Activated CD4-positive, alpha-beta memory T cell treated with anti-CD3 and anti-CD28 coated beads for 36 hours (primary cell): ENCODE measurements around the gene KLHL22. TPM values are rescaled to one million over a fixed set of nuclear protein-coding genes. Genes with fewer than 3 reads are reported as not detected.
"Not testable (repeated sequence)": the region's sequence is repeated elsewhere in the genome, so short reads cannot be mapped to it uniquely, and the experiment has no call there.

Experiments used
- CTCF ChIA-PET: fragments of 350-600 bp; sonication (Branson Sonifier 250); formaldehyde crosslinking; loops from one replicate; lab custom pipeline; 2021; ENCODE audit warnings: antibody characterized with exemption, inconsistent platforms; lab: Charles Lee
- POLR2A ChIA-PET: fragments of 350-600 bp; sonication (Branson Sonifier 250); formaldehyde crosslinking; loops from one replicate; lab custom pipeline; 2021; ENCODE audit warnings: antibody characterized with exemption; lab: Charles Lee
- DNase-seq: peaks from one replicate; pipeline ENCODE4 v3.0.0-alpha.2; 2020
- H3K27ac Mint-ChIP-seq: one replicate; pipeline ENCODE4 v1.8.0; 2021; ENCODE audit warnings: mixed read lengths
- H3K27me3 Mint-ChIP-seq: one replicate; pipeline ENCODE4 v1.8.0; 2021; ENCODE audit warnings: mixed read lengths
- H3K36me3 Mint-ChIP-seq: one replicate; pipeline ENCODE4 v1.8.0; 2021; ENCODE audit warnings: mixed read lengths
- H3K4me1 Mint-ChIP-seq: one replicate; pipeline ENCODE4 v1.8.0; 2021; ENCODE audit warnings: low read depth, mixed read lengths
- H3K4me3 Mint-ChIP-seq: one replicate; pipeline ENCODE4 v1.8.0; 2021; ENCODE audit warnings: mild to moderate bottlenecking, mixed read lengths
- H3K9me3 Mint-ChIP-seq: one replicate; pipeline ENCODE4 v1.8.0; 2021; ENCODE audit warnings: mixed read lengths
- intact Hi-C: fragments of 100-400 bp; cut with micrococcal nuclease; formaldehyde crosslinking; loops from one replicate; pipeline ENCODE4 v1.15.1; 2023
- total RNA-seq, 2 experiments: library from RNA; stranded (reverse); gene quantifications; one replicate each; pipeline ENCODE4 v1.2.3, GENCODE V29; 2021

Gene KLHL22
- total RNA-seq, 2 experiments from 2014 or later, result 23.3 to 25.5 TPM

DNA sequence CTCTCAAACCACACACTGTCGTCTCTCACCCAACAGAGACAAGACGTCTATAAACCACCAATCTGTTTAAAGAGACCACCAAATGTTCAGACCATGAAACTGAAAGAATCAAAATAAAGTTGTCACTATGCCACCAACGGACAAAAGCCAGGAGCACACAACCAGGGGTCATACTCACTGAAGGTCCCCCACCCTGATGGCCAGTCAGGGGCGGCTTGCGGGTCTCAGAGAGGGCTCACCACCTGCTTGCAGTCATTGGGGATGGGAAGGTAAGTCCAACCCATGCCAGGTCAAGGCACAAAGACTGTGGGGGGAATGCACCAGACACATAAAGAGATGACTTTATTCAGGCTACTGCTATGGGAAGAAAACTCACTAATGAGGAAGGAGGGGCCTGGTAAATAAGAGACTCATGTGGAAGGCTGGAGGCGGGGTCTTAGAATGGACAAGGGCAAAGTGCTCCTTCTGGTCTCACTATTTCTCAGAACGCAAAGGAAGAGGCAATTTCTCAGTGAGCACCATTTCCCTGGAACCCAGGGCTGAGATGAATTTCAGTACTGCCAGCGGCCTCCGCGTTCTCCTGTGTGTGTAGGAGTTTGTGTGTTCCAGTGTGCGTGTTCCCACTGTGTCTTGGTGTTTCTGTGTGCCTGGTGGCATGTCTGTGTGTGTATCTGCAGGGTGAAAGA is 75.3 kb downstream of the KLHL22 start:
- Mint-ChIP-seq H3K4me1 (peaks cover 2% of the 10 kb centered on the region), H3K27me3 (peaks cover 7% of the 10 kb centered on the region), H3K36me3 (no peaks in the 10 kb centered on the region), H3K4me3 (no peak overlapping the region), H3K9me3 (no peaks in the 10 kb centered on the region), H3K27ac (no peak overlapping the region)
- ChIA-PET CTCF (interaction anchor here (3.0 kb wide), 2 partner anchors 14 to 35 kb away, joined by 15 to 92 read pairs; no protein-coding TSS in a partner anchor), POLR2A (no interaction called here)
- no peak for DNase-seq
- intact Hi-C loops, result no loop called here

DNA sequence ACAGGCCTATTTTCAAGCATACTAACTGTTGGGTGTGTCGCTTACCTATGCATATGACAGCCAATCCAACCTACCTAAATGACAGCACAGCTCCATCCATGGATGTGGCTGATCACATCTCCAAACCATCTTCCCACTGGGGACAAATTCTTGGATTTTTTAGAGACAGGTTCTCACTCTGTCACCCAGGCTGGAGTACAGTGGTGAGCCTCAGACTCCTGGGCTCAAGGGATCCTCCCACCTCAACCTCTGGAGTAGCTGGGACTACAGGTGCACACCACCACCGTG is 76.0 kb downstream of the KLHL22 start:
- Mint-ChIP-seq H3K9me3 (no peaks in the 10 kb centered on the region), H3K4me1 (peaks cover 2% of the 10 kb centered on the region), H3K27ac (no peak overlapping the region), H3K27me3 (peaks cover 5% of the 10 kb centered on the region), H3K36me3 (no peaks in the 10 kb centered on the region), H3K4me3 (no peak overlapping the region)
- no peak for DNase-seq
- CTCF ChIA-PET, result interaction anchor here (1.3 to 3.0 kb wide), 7 partner anchors 10 to 151 kb away, joined by 3 to 92 read pairs (median 17); no protein-coding TSS in a partner anchor
- intact Hi-C loops, result loop anchor here (2.0 to 5.0 kb wide), 3 partner anchors 151 to 323 kb away; no protein-coding TSS in a partner anchor
- POLR2A ChIA-PET, result no interaction called here

DNA sequence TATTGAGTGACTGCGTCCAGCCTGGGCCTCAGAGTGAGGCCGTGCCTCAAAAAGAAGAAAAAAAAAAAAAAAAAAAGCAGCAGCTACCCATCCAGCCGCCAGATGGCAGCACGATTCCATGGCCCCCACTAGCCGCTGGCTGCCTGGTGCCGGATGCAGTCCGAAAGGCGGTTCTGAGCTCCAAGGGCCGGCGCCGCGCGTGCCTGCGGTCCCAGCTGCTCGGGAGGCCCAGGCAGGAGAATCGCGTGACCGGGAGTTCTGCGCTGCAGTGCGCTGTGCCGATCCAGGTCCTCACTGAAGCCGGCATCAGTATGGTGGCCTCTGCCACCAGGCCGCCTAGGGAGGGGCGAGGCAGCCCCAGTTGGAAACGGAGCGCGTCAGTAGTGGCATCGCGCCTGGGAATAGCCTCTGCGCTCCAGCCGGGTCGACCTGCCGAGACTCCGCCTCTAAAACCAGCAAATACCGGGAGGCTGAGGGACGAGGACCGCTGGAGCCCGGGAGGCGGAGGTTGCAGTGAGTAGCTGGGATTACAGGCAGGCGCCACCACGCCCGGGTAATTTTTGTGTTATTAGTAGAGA is 77.3 kb downstream of the KLHL22 start:
- Mint-ChIP-seq H3K27me3 (peaks cover 3% of the 10 kb centered on the region), H3K9me3 (no peaks in the 10 kb centered on the region), H3K36me3 (no peaks in the 10 kb centered on the region), H3K4me1 (peaks cover 2% of the 10 kb centered on the region), H3K4me3 (peak overlapping the region; percentile 40), H3K27ac (no peak overlapping the region)
- DNase-seq, result peak; percentile 77
- CTCF ChIA-PET, result interaction anchor here (0.6 to 3.1 kb wide), 36 partner anchors 10 to 406 kb away, joined by 3 to 92 read pairs (median 4); partner anchors contain the start of gene ZNF74
- POLR2A ChIA-PET, result interaction anchor here (0.6 to 1.1 kb wide), 2 partner anchors 38 to 149 kb away, joined by 3 to 4 read pairs; no protein-coding TSS in a partner anchor
- intact Hi-C loops, result loop anchor here (1.0 to 5.0 kb wide), 5 partner anchors 38 to 324 kb away; no protein-coding TSS in a partner anchor

DNA sequence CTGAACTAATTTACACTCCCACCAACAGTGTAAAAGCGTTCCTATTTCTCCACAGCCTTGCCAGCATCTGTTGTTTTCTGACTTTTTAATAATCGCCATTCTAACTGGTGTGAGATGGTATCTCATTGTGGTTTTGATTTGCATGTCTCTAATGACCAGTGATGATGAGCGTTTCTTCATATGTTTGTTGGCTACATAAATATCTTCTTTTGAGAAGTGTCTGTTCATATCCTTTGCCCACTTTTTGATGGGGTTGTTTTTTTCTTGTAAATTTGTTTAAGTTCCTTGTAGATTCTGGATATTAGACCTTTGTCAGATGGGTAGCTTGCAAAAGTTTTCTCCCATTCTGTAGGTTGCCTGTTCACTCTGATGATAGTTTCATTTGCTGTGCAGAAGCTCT is 79.9 kb downstream of the KLHL22 start:
- H3K9me3 Mint-ChIP-seq, H3K4me1 Mint-ChIP-seq, POLR2A ChIA-PET, H3K27ac Mint-ChIP-seq, H3K4me3 Mint-ChIP-seq, H3K27me3 Mint-ChIP-seq, DNase-seq, H3K36me3 Mint-ChIP-seq: not testable (repeated sequence)
- CTCF ChIA-PET, result interaction anchor here (1.8 to 2.0 kb wide), 2 partner anchors 40 to 83 kb away, joined by 4 to 10 read pairs; no protein-coding TSS in a partner anchor
- intact Hi-C loops, result loop anchor here (5.0 kb wide), 2 partner anchors 287 to 327 kb away; no protein-coding TSS in a partner anchor

DNA sequence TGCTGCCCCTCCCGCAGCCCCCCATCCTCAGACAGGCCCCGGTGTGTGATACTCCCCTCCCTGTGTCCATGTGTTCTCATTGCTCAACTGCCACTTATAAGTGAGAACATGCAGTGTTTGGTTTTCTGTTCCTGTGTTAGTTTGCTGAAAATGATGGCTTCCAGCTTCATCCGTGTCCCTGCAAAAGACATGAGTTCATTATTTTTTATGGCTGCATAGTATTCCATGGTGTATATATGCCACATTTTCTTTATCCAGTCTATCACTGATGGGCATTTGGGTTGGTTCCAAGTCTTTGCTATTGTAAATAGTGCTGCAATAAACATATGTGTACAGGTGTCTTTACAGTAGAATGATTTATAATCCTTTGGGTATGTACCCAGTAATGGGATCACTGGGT is 80.4 kb downstream of the KLHL22 start:
- H3K27ac Mint-ChIP-seq, H3K27me3 Mint-ChIP-seq, DNase-seq, H3K4me3 Mint-ChIP-seq, H3K36me3 Mint-ChIP-seq, H3K4me1 Mint-ChIP-seq, H3K9me3 Mint-ChIP-seq, POLR2A ChIA-PET: not testable (repeated sequence)
- CTCF ChIA-PET, result interaction anchor here (1.8 to 2.0 kb wide), 2 partner anchors 41 to 84 kb away, joined by 4 to 10 read pairs; no protein-coding TSS in a partner anchor
- intact Hi-C loops, result loop anchor here (5.0 kb wide), 2 partner anchors 287 to 327 kb away; no protein-coding TSS in a partner anchor

DNA sequence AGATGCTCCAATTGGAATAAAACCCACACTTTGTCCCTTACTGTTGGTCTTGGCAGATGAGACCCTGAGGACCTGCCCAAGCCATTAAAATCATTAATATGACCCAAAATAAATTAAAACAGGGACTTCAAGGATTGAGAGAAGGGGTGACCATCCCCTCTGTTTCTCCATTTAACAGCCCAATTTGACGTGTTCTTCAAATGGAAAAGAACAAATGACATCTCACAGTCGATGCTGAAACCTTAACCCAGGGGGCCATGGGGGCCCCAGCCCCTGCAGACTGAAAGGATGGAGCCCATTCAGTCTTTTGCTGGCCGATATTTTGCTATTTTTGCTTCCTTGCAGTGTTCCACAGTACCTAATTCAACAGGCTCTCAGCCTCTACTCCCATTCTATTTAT is 81.1 kb downstream of the KLHL22 start:
- Mint-ChIP-seq H3K36me3 (no peaks in the 10 kb centered on the region), H3K4me3 (no peak overlapping the region)
- intact Hi-C loops, result no loop called here

DNA sequence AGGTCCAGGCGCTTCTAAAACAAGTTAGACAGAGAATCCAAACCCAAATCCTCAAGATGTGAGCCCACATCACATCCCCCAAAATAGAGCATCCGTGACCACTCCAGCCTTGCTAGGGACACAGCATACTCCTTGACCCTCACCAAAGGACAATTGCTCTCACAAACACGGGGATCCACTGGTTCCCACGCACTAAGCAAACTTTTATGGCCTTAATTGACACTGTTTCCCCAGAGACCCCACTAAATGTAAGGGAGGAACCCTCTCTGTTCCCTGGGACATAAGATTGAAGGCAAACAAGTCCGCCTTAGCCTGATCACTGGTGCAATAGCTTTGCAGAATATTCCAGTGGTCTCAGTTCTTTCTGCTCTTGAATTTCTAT is 81.5 kb downstream of the KLHL22 start:
- H3K4me3 Mint-ChIP-seq, result no peak overlapping the region
- POLR2A ChIA-PET, result no interaction called here
- CTCF ChIA-PET, result no interaction called here
- no peaks in the 10 kb centered on the region for H3K9me3 Mint-ChIP-seq
- no peak overlapping the region for H3K27ac Mint-ChIP-seq
- intact Hi-C loops, result no loop called here
- peaks cover 2% of the 10 kb centered on the region for H3K4me1 Mint-ChIP-seq
- no peak for DNase-seq
- peaks cover 3% of the 10 kb centered on the region for H3K27me3 Mint-ChIP-seq
- no peaks in the 10 kb centered on the region for H3K36me3 Mint-ChIP-seq

More for the DNA sequence above, 81.1 kb downstream of the KLHL22 start:
- H3K9me3 Mint-ChIP-seq, result no peaks in the 10 kb centered on the region
- DNase-seq, result no peak
- CTCF ChIA-PET, result no interaction called here
- peaks cover 2% of the 10 kb centered on the region for H3K4me1 Mint-ChIP-seq
- peaks cover 3% of the 10 kb centered on the region for H3K27me3 Mint-ChIP-seq
- POLR2A ChIA-PET, result no interaction called here
- no peak overlapping the region for H3K27ac Mint-ChIP-seq

DNA sequence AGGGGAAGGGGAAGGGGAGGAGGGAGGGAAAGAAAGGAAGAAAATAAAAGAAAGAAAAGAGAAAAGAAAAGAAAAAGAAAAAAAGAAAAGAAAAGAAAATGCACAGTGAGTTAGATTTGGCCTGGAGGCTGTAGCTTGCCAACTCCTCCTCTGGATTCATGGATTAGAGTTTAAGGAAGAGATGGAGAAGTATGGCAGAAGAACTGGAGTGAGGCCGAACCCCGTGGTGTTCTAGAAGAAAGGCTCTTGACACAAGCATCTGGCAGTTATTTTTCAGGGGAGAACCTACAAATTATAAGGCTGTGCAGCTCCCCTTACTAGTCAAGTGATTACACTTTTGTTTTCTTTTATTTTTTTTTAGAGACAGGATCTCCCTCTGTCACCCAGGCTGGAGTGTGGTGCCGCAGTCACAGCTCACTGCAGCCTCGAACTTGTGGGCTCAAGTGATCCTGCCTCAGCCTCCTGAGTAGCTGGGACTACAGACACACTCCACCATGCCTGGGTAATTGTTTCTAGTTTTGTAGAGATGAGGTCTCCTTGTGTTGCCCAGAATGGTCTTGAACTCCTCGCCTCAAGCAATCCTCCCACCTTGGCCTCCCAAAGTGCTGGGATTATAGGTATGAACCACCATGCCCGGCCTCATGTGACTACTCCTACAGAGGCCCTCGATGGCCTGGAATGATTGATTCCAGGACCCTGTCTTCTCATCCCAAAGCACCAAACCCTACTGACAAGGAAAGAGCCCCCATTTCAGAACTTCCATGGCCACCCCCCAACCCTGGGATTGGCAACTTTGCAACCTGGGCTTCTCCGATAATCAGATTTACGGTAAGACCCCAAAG is 82.2 kb downstream of the KLHL22 start:
- peaks cover 1% of the 10 kb centered on the region for H3K4me1 Mint-ChIP-seq
- no peak overlapping the region for H3K27ac Mint-ChIP-seq
- no peaks in the 10 kb centered on the region for H3K36me3 Mint-ChIP-seq
- ChIA-PET POLR2A (no interaction called here), CTCF (no interaction called here)
- intact Hi-C loops, result no loop called here
- no peaks in the 10 kb centered on the region for H3K9me3 Mint-ChIP-seq
- H3K4me3 Mint-ChIP-seq, result no peak overlapping the region
- DNase-seq, result no peak
- peaks cover 3% of the 10 kb centered on the region for H3K27me3 Mint-ChIP-seq

DNA sequence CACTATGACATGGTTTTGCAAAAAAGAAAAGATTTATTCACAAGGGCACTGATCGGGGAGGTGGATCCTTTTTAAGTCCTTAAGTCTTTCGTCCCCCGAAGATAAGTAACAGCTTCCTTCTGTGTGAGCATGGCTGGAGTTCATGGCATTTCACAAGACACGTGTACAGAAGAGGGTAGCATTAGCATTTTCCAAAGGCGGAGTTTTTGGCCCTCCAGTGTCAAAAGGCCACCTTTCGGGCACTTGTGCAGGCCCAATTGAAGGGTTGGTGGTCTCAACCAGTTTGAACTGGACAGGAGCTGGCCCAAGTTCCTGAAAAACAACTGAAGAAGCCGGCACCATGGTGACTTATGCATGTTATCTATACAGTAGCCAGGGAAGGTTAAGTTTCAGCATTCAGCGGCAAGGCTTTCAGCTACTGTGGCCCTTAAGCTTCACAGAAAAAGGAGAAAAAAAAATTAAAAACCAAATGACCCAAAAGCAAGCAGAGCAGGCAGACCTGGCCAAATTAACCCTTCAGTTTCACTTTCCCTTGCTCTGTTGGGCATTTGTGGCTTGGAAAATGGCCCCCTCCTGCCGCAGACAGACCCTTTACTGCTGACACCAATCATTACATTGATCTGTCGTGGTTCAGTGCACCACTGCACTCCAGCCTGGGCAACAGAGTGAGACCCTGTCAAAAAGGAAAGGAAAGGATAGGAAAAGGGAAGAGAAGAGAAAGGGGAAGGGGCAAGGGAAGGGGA is 83.0 kb downstream of the KLHL22 start:
- no peak overlapping the region for H3K4me3 Mint-ChIP-seq
- POLR2A ChIA-PET, result no interaction called here
- DNase-seq, result no peak
- H3K4me1 Mint-ChIP-seq, result no peaks in the 10 kb centered on the region
- H3K36me3 Mint-ChIP-seq, result no peaks in the 10 kb centered on the region
- peaks cover 3% of the 10 kb centered on the region for H3K27me3 Mint-ChIP-seq
- intact Hi-C loops, result no loop called here
- H3K27ac Mint-ChIP-seq, result no peak overlapping the region
- no peaks in the 10 kb centered on the region for H3K9me3 Mint-ChIP-seq
- CTCF ChIA-PET, result no interaction called here

DNA sequence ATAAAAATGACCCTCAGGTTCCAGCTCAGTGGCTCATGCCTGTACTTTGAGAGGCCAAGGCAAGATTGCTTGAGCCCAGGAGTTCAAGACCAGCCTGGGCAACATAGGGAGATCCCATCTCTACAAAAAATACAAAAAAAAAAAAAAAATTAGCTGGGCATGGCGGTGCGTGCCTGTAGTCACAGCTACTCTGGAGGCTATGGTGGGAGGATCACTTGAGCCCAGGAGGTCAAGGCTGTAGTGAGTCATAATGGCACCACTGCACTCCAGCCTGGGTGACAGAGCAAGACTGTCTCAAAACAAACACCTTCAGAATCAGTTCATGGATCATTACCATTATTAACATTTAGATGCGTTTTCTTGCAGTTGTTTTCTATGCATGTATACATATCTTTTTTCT is 86.2 kb downstream of the KLHL22 start:
- H3K27ac Mint-ChIP-seq, H3K4me3 Mint-ChIP-seq, H3K9me3 Mint-ChIP-seq, H3K4me1 Mint-ChIP-seq, intact Hi-C loops, H3K27me3 Mint-ChIP-seq, DNase-seq: not testable (repeated sequence)
- H3K36me3 Mint-ChIP-seq, result peaks cover 11% of the 10 kb centered on the region
- ChIA-PET CTCF (interaction anchor here (1.0 to 2.6 kb wide), 2 partner anchors 9 to 47 kb away, joined by 3 to 18 read pairs; no protein-coding TSS in a partner anchor), POLR2A (interaction anchor here (0.6 kb wide), 1 partner anchor 64 kb away, joined by 3 read pairs; no protein-coding TSS in a partner anchor)

DNA sequence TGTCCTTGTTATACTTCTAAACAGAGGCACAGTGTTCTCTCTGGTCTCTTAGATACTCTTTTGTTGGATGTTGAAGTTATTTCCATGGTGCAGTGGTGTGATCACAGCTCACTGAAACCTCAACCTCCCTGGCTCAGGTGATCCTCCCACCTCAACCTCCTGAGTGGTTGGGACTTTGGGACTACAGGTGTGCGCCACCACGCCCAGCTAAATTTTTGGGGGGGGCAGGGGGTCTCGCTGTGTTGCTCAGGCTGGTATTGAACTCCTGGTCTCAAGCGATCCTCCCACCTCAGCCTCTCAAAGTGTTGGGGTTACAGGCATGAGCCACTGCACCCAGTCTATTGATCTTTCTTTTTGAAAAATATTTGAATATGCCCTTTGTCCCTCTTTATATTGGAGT is 86.7 kb downstream of the KLHL22 start:
- CTCF ChIA-PET, result interaction anchor here (1.0 to 2.6 kb wide), 2 partner anchors 10 to 48 kb away, joined by 3 to 18 read pairs; no protein-coding TSS in a partner anchor

More for the DNA sequence above, 86.7 kb downstream of the KLHL22 start:
- H3K4me1 Mint-ChIP-seq, result no peaks in the 10 kb centered on the region
- H3K9me3 Mint-ChIP-seq, result no peaks in the 10 kb centered on the region
- intact Hi-C loops, result no loop called here
- DNase-seq, result no peak
- H3K27me3 Mint-ChIP-seq, result no peaks in the 10 kb centered on the region
- POLR2A ChIA-PET, result no interaction called here
- no peak overlapping the region for H3K4me3 Mint-ChIP-seq
- peaks cover 11% of the 10 kb centered on the region for H3K36me3 Mint-ChIP-seq
- H3K27ac Mint-ChIP-seq, result no peak overlapping the region
